Trophoblast cell (in vitro differentiated cells and primary cell): ENCODE data around the gene MAP4K2.

ENCODE experiments used
- DNase-seq, 2 donors: peaks; one replicate each; pipeline ENCODE4 v3.0.0-alpha.2; 2016
- H2AFZ ChIP-seq: 2 replicates; pipeline ENCODE4 v1.6.1; 2013; ENCODE audit warnings: low read length, moderate library complexity, mild to moderate bottlenecking; ENCODE audit not compliant: insufficient read depth, poor library complexity
- H2AK5ac ChIP-seq: 2 replicates; pipeline ENCODE4 v1.6.1; 2013; ENCODE audit warnings: mild to moderate bottlenecking, low read length
- H2BK120ac ChIP-seq: 2 replicates; pipeline ENCODE4 v1.6.1; 2013; ENCODE audit warnings: low read length, mild to moderate bottlenecking, moderate library complexity; ENCODE audit not compliant: insufficient read depth, poor library complexity
- H2BK12ac ChIP-seq: 2 replicates; pipeline ENCODE4 v1.6.1; 2013; ENCODE audit warnings: mild to moderate bottlenecking, low read length, moderate library complexity
- H2BK5ac ChIP-seq: 2 replicates; pipeline ENCODE4 v1.6.1; 2013; ENCODE audit warnings: low read length, low read depth, moderate library complexity, mild to moderate bottlenecking; ENCODE audit not compliant: poor library complexity
- H3K14ac ChIP-seq: 2 replicates; pipeline ENCODE4 v1.6.1; 2013; ENCODE audit warnings: mild to moderate bottlenecking, low read length
- H3K18ac ChIP-seq: 2 replicates; pipeline ENCODE4 v1.6.1; 2013; ENCODE audit warnings: mild to moderate bottlenecking, low read length
- H3K23ac ChIP-seq: 2 replicates; pipeline ENCODE4 v1.6.1; 2013; ENCODE audit warnings: low read length
- H3K27ac ChIP-seq: 2 replicates; pipeline ENCODE4 v1.5.1; 2013; ENCODE audit warnings: low read depth, mild to moderate bottlenecking, inconsistent platforms, low read length, moderate library complexity
- H3K27me3 ChIP-seq: 2 replicates; pipeline ENCODE4 v1.6.1; 2013; ENCODE audit warnings: inconsistent platforms, mild to moderate bottlenecking, low read length, moderate library complexity; ENCODE audit not compliant: insufficient read depth
- H3K36me3 ChIP-seq, 2 experiments: 1 replicate in 1 of 2; 2 replicates in 1 of 2; pipeline ENCODE4 v1.6.1; 2013; ENCODE audit warnings: low read length in 2 of 2, mild to moderate bottlenecking in 2 of 2, moderate library complexity in 1 of 2; ENCODE audit not compliant: insufficient read depth in 2 of 2, control insufficient read depth in 1 of 2
- H3K4ac ChIP-seq: 2 replicates; pipeline ENCODE4 v1.6.1; 2013; ENCODE audit warnings: low read depth, mild to moderate bottlenecking, low read length, moderate library complexity
- H3K4me1 ChIP-seq, 2 experiments: 1 replicate in 1 of 2; 2 replicates in 1 of 2; pipeline ENCODE4 v1.6.1; 2013; ENCODE audit warnings: low read length in 2 of 2, mild to moderate bottlenecking in 2 of 2, moderate library complexity in 1 of 2; ENCODE audit not compliant: insufficient read depth in 2 of 2, control insufficient read depth in 1 of 2
- H3K4me2 ChIP-seq: 2 replicates; pipeline ENCODE4 v1.6.1; 2013; ENCODE audit warnings: inconsistent platforms, mild to moderate bottlenecking, low read length, moderate library complexity
- H3K4me3 ChIP-seq: 2 replicates; pipeline ENCODE4 v1.5.1; 2013; ENCODE audit warnings: mild to moderate bottlenecking, low read depth, low read length, inconsistent platforms
- H3K79me1 ChIP-seq: one replicate; pipeline ENCODE4 v1.6.1; 2013; ENCODE audit warnings: low read length
- H3K79me2 ChIP-seq: 2 replicates; pipeline ENCODE4 v1.6.1; 2013; ENCODE audit warnings: low read length, mild to moderate bottlenecking; ENCODE audit not compliant: control insufficient read depth, insufficient read depth, poor library complexity
- H3K9ac ChIP-seq: 2 replicates; pipeline ENCODE4 v1.6.1; 2013; ENCODE audit warnings: mild to moderate bottlenecking, low read length
- H3K9me3 ChIP-seq: 2 replicates; pipeline ENCODE4 v1.6.1; 2013; ENCODE audit warnings: low read depth, mild to moderate bottlenecking, control low read depth, inconsistent platforms, low read length; ENCODE audit not compliant: insufficient read depth
- H4K12ac ChIP-seq: 2 replicates; pipeline ENCODE4 v1.6.1; 2013; ENCODE audit warnings: low read depth, mild to moderate bottlenecking, low read length, moderate library complexity
- H4K8ac ChIP-seq: 2 replicates; pipeline ENCODE4 v1.6.1; 2013; ENCODE audit warnings: low read depth, mild to moderate bottlenecking, low read length, moderate library complexity
- H4K91ac ChIP-seq: one replicate; pipeline ENCODE4 v1.6.1; 2013; ENCODE audit warnings: low read depth, mild to moderate bottlenecking, low read length, moderate library complexity
- WGBS: extraction: QIAGEN DNeasy Blood & Tissue Kit; methylation state at CpG from one replicate; pipeline ENCODE4 v1.1.7; 2013; ENCODE audit warnings: missing lambda C conversion rate; ENCODE audit not compliant: insufficient read length, insufficient coverage; ENCODE audit errors: extremely low coverage; 5-methylcytosine and 5-hydroxymethylcytosine counted together

MAP4K2 gene

GRCh38 chr11:64845129-64845775 lies 42.2 kb upstream of the MAP4K2 start:
- H3K18ac ChIP-seq = peak overlapping the region; percentile 95
- peak overlapping the region; percentile 95 for H2BK5ac ChIP-seq
- peak overlapping the region; percentile 5 for H3K14ac ChIP-seq
- peak overlapping the region; percentile 3 for H2BK120ac ChIP-seq
- peak overlapping the region; percentile 77 for H3K27ac ChIP-seq
- peaks cover 38% of the 10 kb centered on the region for H3K79me1 ChIP-seq
- H4K12ac ChIP-seq = peak overlapping the region; percentile 81
- no peak overlapping the region for H2BK12ac ChIP-seq
- H3K36me3 ChIP-seq = peaks cover 6 to 7% of the 10 kb centered on the region in 2 experiments
- peaks cover 4% of the 10 kb centered on the region for H3K9me3 ChIP-seq
- H3K4me2 ChIP-seq = peak overlapping the region; percentile 70
- H2AFZ ChIP-seq = peak overlapping the region; percentile 90
- H3K4me3 ChIP-seq = peak overlapping the region; percentile 81
- H3K4me1 ChIP-seq = peaks cover 18 to 28% of the 10 kb centered on the region in 2 experiments
- peak in 1 of 2 donors; percentile 52 for DNase-seq
- WGBS = no CpG with 5 or more reads among the region's 9 CpGs
- peak overlapping the region; percentile 33 for H4K91ac ChIP-seq
- H3K27me3 ChIP-seq = no peaks in the 10 kb centered on the region
- no peak overlapping the region for H3K9ac ChIP-seq
- H3K79me2 ChIP-seq = peaks cover 21% of the 10 kb centered on the region
- peak overlapping the region; percentile 49 for H2AK5ac ChIP-seq
- peak overlapping the region; percentile 95 for H4K8ac ChIP-seq
- no peak overlapping the region for H3K23ac ChIP-seq
- H3K4ac ChIP-seq = peak overlapping the region; percentile 84

- H4K12ac ChIP-seq = peak within 1 kb of the TSS; percentile 84
- no peak within 1 kb of the TSS for H3K23ac ChIP-seq
- H3K79me2 ChIP-seq = peaks cover 21% of the 10 kb centered on the region
- peak within 1 kb of the TSS; percentile 98 for H3K14ac ChIP-seq
- H3K4me3 ChIP-seq = peak within 1 kb of the TSS; percentile 85
- peaks cover 4% of the 10 kb centered on the region for H3K9me3 ChIP-seq
- peak within 1 kb of the TSS; percentile 99 for H2BK5ac ChIP-seq
- H3K36me3 ChIP-seq = peaks cover 14% of the 10 kb centered on the region in 2 experiments
- peak within 1 kb of the TSS; percentile 95 for H3K18ac ChIP-seq
- DNase-seq = peak; percentile 90 to 92
- peak within 1 kb of the TSS; percentile 70 for H3K4me2 ChIP-seq
- peak within 1 kb of the TSS; percentile 92 for H3K9ac ChIP-seq
- H3K27me3 ChIP-seq = no peaks in the 10 kb centered on the region
- peak within 1 kb of the TSS; percentile 98 for H2BK120ac ChIP-seq
- peak within 1 kb of the TSS; percentile 90 for H2AFZ ChIP-seq
- peak within 1 kb of the TSS; percentile 98 for H3K27ac ChIP-seq
- peaks cover 18 to 28% of the 10 kb centered on the region in 2 experiments for H3K4me1 ChIP-seq
- peaks cover 38% of the 10 kb centered on the region for H3K79me1 ChIP-seq
- no CpG with 5 or more reads among the region's 96 CpGs for WGBS
- H2AK5ac ChIP-seq = peak within 1 kb of the TSS; percentile 87
- peak within 1 kb of the TSS; percentile 98 for H4K8ac ChIP-seq
- peak within 1 kb of the TSS; percentile 95 for H3K4ac ChIP-seq
- H4K91ac ChIP-seq = peak within 1 kb of the TSS; percentile 94
- H2BK12ac ChIP-seq = peak within 1 kb of the TSS; percentile 95
Observed at GRCh38 chr11:64844330-64845128, 41.5 kb upstream of the MAP4K2 start, which contains the start of gene CDC42BPG. Gene CDC42BPG, minus strand, starts transcription at chr11:64844653. Its CDS starts 84 bp downstream, at chr11:64844569.

GRCh38 chr11:64843686-64844329 lies 40.8 kb upstream of the MAP4K2 start:
- Histone ChIP-seq H4K12ac (peak overlapping the region; percentile 84), H3K4me2 (peak overlapping the region; percentile 70), H3K79me2 (peaks cover 21% of the 10 kb centered on the region), H3K9me3 (peaks cover 6% of the 10 kb centered on the region), H3K18ac (peak overlapping the region; percentile 94), H3K14ac (peak overlapping the region; percentile 98), H2BK120ac (peak overlapping the region; percentile 98), H4K8ac (peak overlapping the region; percentile 98), H2AK5ac (peak overlapping the region; percentile 87), H3K9ac (peak overlapping the region; percentile 53), H2BK12ac (peak overlapping the region; percentile 95), H3K27ac (peak overlapping the region; percentile 98), H4K91ac (peak overlapping the region; percentile 88), H2BK5ac (peak overlapping the region; percentile 99), H3K4me1 (peaks cover 18 to 28% of the 10 kb centered on the region in 2 experiments), H3K4me3 (peak overlapping the region; percentile 85), H2AFZ (peak overlapping the region; percentile 77), H3K23ac (no peak overlapping the region), H3K4ac (peak overlapping the region; percentile 95), H3K27me3 (no peaks in the 10 kb centered on the region), H3K79me1 (peaks cover 38% of the 10 kb centered on the region), H3K36me3 (peaks cover 21% of the 10 kb centered on the region in 2 experiments)
- WGBS = no CpG with 5 or more reads among the region's 27 CpGs
- peak in 1 of 2 donors; percentile 25 for DNase-seq
